ENCODE data around the gene PANK2.

- TF ChIP-seq CTCF (IDR thresholded peaks at IDR 0.05) = no peak
- no peak for TF ChIP-seq EP300 (IDR thresholded peaks at IDR 0.05; ENCODE audit: low read depth)
- no peak for TF ChIP-seq POLR2A (IDR thresholded peaks at IDR 0.05)
- TF ChIP-seq POLR2AphosphoS5 (IDR thresholded peaks at IDR 0.05) = no peak
Observed at GRCh38 chr20:3898639-3899038, 9.5 kb downstream of the PANK2 start.

All from transverse colon (tissue), 4 donors.